K562 (cell line): ENCODE measurements around the gene ZNF384. TPM values are rescaled to one million over a fixed set of nuclear protein-coding genes. Genes with fewer than 3 reads are reported as not detected.

Source experiments
- DMBX1 ChIP-seq: fragments of 250-450 bp; sonication (Bioruptor Pico); IDR thresholded peaks from 2 replicates; pipeline ENCODE4 v1.8.0; 2022; ENCODE audit warnings: inconsistent platforms, mild to moderate bottlenecking, moderate library complexity, borderline replicate concordance
- ETV6 ChIP-seq, 3 experiments: fragments of 150-350 bp in 1 of 3; sonication (generic) in 1 of 3; formaldehyde crosslinking in 1 of 3; IDR thresholded peaks; 2 replicates each; pipeline versions ENCODE4 v1.6.1 to v1.8.0; 2014 to 2022; ENCODE audit warnings: borderline replicate concordance in 2 of 3, low read depth in 2 of 3, antibody characterized with exemption in 1 of 3, low read length in 1 of 3, mild to moderate bottlenecking in 1 of 3, missing genetic modification reagents in 1 of 3
- GATAD2B ChIP-seq: fragments of 450-650 bp; IDR thresholded peaks from 2 replicates; pipeline ENCODE4 v1.6.1; 2017; ENCODE audit warnings: mild to moderate bottlenecking, borderline replicate concordance
- HDAC1 ChIP-seq, 2 experiments: fragments of 450-650 bp; IDR thresholded peaks; 2 replicates each; pipeline ENCODE4 v1.6.1; 2016 to 2017; ENCODE audit warnings: inconsistent platforms in 1 of 2, mild to moderate bottlenecking in 1 of 2, moderate library complexity in 1 of 2
- LCOR ChIP-seq: sonication (generic); formaldehyde crosslinking; IDR thresholded peaks from 2 replicates; pipeline ENCODE4 v1.8.0; 2022; ENCODE audit warnings: mild to moderate bottlenecking, missing genetic modification reagents
- MEIS2 ChIP-seq: fragments of 450-650 bp; IDR thresholded peaks from 2 replicates; pipeline ENCODE4 v1.6.1; 2014; ENCODE audit warnings: mild to moderate bottlenecking; ENCODE audit not compliant: partially characterized antibody
- MYBL2 ChIP-seq, 2 experiments: fragments of 450-650 bp in 1 of 2; sonication (generic) in 1 of 2; formaldehyde crosslinking in 1 of 2; IDR thresholded peaks; 2 replicates each; pipeline versions ENCODE4 v1.6.1 to v1.8.1; 2017 to 2022; ENCODE audit warnings: borderline replicate concordance in 1 of 2, inconsistent platforms in 1 of 2, low read depth in 1 of 2, mild to moderate bottlenecking in 1 of 2, missing genetic modification reagents in 1 of 2, moderate library complexity in 1 of 2
- NONO ChIP-seq, 2 experiments: fragments of 200-400 bp in 1 of 2; fragments of 450-650 bp in 1 of 2; formaldehyde crosslinking in 1 of 2; IDR thresholded peaks; 2 replicates each; pipeline ENCODE4 v1.6.1; 2017; ENCODE audit warnings: low read depth in 2 of 2, mild to moderate bottlenecking in 2 of 2, moderate library complexity in 2 of 2, low read length in 1 of 2
- PHB2 ChIP-seq: fragments of 450-650 bp; IDR thresholded peaks from 2 replicates; pipeline ENCODE4 v1.6.1; 2017; ENCODE audit warnings: low read depth
- PHF21A ChIP-seq: fragments of 450-650 bp; IDR thresholded peaks from 2 replicates; pipeline ENCODE4 v1.6.1; 2017; ENCODE audit warnings: low read depth, borderline replicate concordance
- RNF2 ChIP-seq: sonication (generic); IDR thresholded peaks from 2 replicates; pipeline ENCODE4 v1.6.1; 2016
- SMARCC2 ChIP-seq: fragments of 450-650 bp; IDR thresholded peaks from 2 replicates; pipeline ENCODE4 v1.6.1; 2017; ENCODE audit warnings: antibody characterized with exemption, moderate library complexity, mild to moderate bottlenecking, low read depth
- TBP ChIP-seq: optimal IDR thresholded peaks from 2 replicates; pipeline ENCODE3; 2011; ENCODE audit warnings: low read depth, low read length, improper control_type of control experiment
- TEAD1 ChIP-seq, 2 experiments: fragments of 450-650 bp in 1 of 2; sonication (generic) in 1 of 2; formaldehyde crosslinking; IDR thresholded peaks; 2 replicates each; pipeline versions ENCODE4 v1.4.0 to v1.8.0; 2020 to 2022; ENCODE audit warnings: mild to moderate bottlenecking in 2 of 2, missing genetic modification reagents in 1 of 2
- ZNF431 ChIP-seq: sonication (generic); formaldehyde crosslinking; IDR thresholded peaks from 2 replicates; pipeline ENCODE4 v1.8.0; 2022; ENCODE audit warnings: mild to moderate bottlenecking, missing genetic modification reagents
- polyA plus RNA-seq, 8 experiments: library from polyadenylated mRNA; depleted of rRNA in 4 of 8; stranded (reverse) in 5 of 8; unstranded in 3 of 8; fragments of >200 nt; fragmentation: Nextera tagmentation in 2 of 8; fragmentation: Illumina TruSeq in 1 of 8; extraction: Ambion mirVana in 2 of 8; extraction: Trizol in 1 of 8; gene quantifications; 2 replicates each; pipeline versions ENCODE4 v1.2.1 to v1.2.3, GENCODE V29; 2011 to 2014; ENCODE audit warnings: inconsistent platforms in 1 of 8, missing spikeins in 1 of 8
- total RNA-seq, 7 experiments: library from RNA; depleted of rRNA in 6 of 7; stranded (reverse); fragments of >200 nt in 6 of 7; fragmentation: Illumina TruSeq in 2 of 7; extraction: Trizol in 2 of 7; gene quantifications; 2 replicates each; pipeline versions ENCODE4 v1.2.1 to v1.2.3, GENCODE V29; 2011 to 2021; ENCODE audit warnings: low replicate concordance in 1 of 7
- TF ChIP-seq, protein P1 (sequence below), 2 experiments: fragments of 450-650 bp; formaldehyde crosslinking in 1 of 2; IDR thresholded peaks; 2 replicates each; pipeline versions ENCODE4 v1.4.0 to v1.6.1; 2014 to 2020; ENCODE audit warnings: mild to moderate bottlenecking in 2 of 2, borderline replicate concordance in 1 of 2, low read depth in 1 of 2
- TF ChIP-seq, protein P2 (sequence below): IDR thresholded peaks from 2 replicates; pipeline ENCODE4 v1.6.1; 2014; ENCODE audit warnings: antibody characterized with exemption

Gene ZNF384
- total and polyA plus RNA-seq, 9 of the 15 experiments (the other 6 are each of a cell fraction or from before 2014, with no cell fraction given): 0.36 to 64.8 (median 21.3) TPM

DNA sequence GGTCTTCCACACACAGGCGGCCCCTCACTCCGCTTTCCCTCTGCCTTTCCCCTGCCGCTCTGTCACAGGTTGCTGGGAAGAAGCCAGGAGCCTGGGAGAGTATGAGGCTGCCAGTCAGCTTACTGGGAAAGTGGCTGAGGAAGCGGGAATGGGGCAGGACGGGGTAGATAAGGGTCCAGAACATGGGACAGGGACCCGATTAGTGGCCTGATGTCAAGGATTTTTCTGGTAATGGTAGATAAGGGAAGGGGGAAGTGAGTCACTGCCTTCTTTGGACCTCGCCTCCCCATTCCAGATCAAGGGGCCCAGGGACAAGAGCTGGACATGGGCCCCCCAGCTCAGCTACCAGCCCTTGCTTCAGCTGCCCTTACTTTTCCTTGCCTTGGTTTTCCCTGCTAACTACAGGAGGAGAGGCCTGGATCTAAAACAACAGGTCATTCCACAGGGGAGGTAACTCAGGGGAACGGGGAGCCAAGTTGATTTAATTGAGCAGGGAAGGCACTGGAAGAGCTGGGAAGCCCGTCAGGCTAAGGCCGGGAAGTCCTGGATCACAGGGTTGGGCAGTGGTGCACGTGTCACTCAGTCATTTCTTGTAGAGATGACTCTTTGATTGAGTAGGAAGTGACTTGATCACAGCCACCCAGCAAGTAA lies 49.9 kb downstream of the ZNF384 start (continued):
- TF ChIP-seq, protein P1, sequence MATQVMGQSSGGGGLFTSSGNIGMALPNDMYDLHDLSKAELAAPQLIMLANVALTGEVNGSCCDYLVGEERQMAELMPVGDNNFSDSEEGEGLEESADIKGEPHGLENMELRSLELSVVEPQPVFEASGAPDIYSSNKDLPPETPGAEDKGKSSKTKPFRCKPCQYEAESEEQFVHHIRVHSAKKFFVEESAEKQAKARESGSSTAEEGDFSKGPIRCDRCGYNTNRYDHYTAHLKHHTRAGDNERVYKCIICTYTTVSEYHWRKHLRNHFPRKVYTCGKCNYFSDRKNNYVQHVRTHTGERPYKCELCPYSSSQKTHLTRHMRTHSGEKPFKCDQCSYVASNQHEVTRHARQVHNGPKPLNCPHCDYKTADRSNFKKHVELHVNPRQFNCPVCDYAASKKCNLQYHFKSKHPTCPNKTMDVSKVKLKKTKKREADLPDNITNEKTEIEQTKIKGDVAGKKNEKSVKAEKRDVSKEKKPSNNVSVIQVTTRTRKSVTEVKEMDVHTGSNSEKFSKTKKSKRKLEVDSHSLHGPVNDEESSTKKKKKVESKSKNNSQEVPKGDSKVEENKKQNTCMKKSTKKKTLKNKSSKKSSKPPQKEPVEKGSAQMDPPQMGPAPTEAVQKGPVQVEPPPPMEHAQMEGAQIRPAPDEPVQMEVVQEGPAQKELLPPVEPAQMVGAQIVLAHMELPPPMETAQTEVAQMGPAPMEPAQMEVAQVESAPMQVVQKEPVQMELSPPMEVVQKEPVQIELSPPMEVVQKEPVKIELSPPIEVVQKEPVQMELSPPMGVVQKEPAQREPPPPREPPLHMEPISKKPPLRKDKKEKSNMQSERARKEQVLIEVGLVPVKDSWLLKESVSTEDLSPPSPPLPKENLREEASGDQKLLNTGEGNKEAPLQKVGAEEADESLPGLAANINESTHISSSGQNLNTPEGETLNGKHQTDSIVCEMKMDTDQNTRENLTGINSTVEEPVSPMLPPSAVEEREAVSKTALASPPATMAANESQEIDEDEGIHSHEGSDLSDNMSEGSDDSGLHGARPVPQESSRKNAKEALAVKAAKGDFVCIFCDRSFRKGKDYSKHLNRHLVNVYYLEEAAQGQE (IDR thresholded peaks at IDR 0.05; ENCODE audit: borderline replicate concordance): peak; percentile 25; the same call in 1 of the 2 replicates
- TF ChIP-seq, protein P1 (CRISPR knock-in tag; IDR thresholded peaks at IDR 0.05; ENCODE audit: low read depth): no peak
- TF ChIP-seq TBP: no peak
- peak; percentile 91 for TF ChIP-seq SMARCC2
- TF ChIP-seq PHF21A: peak; percentile 86; the same call in 1 of the 2 replicates
- TF ChIP-seq, protein P2, sequence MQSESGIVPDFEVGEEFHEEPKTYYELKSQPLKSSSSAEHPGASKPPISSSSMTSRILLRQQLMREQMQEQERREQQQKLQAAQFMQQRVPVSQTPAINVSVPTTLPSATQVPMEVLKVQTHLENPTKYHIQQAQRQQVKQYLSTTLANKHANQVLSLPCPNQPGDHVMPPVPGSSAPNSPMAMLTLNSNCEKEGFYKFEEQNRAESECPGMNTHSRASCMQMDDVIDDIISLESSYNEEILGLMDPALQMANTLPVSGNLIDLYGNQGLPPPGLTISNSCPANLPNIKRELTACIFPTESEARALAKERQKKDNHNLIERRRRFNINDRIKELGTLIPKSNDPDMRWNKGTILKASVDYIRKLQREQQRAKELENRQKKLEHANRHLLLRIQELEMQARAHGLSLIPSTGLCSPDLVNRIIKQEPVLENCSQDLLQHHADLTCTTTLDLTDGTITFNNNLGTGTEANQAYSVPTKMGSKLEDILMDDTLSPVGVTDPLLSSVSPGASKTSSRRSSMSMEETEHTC: peak; percentile 60; the same call in 1 of the 2 replicates
- TF ChIP-seq PHB2: peak; percentile 79
- TF ChIP-seq MYBL2 (IDR thresholded peaks at IDR 0.05; ENCODE audit: low read depth): no peak
- TF ChIP-seq MYBL2 (CRISPR knock-in tag; IDR thresholded peaks at IDR 0.05; ENCODE audit: borderline replicate concordance): no peak
- TF ChIP-seq RNF2: peak; percentile 86
- 0 out of 4 replicates have a peak, but pooled peaks of 1 of the 2 experiments have one; percentile 39 for TF ChIP-seq TEAD1 (CRISPR knock-in tag; IDR thresholded peaks at IDR 0.05)
- TF ChIP-seq MEIS2: peak; percentile 17
- peak; percentile 61; the same call in 1 of the 2 replicates for TF ChIP-seq GATAD2B
- 0 out of 4 replicates have a peak, but pooled peaks of 1 of the 2 experiments have one; percentile 31 for TF ChIP-seq NONO (IDR thresholded peaks at IDR 0.05; ENCODE audit: low read depth in 2 of 2, low read length in 1 of 2)
- TF ChIP-seq DMBX1 (CRISPR knock-in tag): peak; percentile 61; the same call in 1 of the 2 replicates
- TF ChIP-seq LCOR: peak; percentile 46; the same call in 1 of the 2 replicates
- TF ChIP-seq HDAC1 (IDR thresholded peaks at IDR 0.05): peak in 1 of 2 experiments; percentile 67; a peak in 1 of 4 replicates
- TF ChIP-seq ZNF431 (CRISPR knock-in tag): no peak
- 0 out of 4 replicates have a peak, but pooled peaks of 1 of the 2 experiments have one; percentile 38 for TF ChIP-seq ETV6 (IDR thresholded peaks at IDR 0.05; ENCODE audit: borderline replicate concordance in 1 of 2, low read depth in 2 of 2, low read length in 1 of 2)
- TF ChIP-seq ETV6 (CRISPR knock-in tag; IDR thresholded peaks at IDR 0.05; ENCODE audit: borderline replicate concordance): no peak
